ENCODE results near the gene ZAP70.

ZAP70 gene

DNA sequence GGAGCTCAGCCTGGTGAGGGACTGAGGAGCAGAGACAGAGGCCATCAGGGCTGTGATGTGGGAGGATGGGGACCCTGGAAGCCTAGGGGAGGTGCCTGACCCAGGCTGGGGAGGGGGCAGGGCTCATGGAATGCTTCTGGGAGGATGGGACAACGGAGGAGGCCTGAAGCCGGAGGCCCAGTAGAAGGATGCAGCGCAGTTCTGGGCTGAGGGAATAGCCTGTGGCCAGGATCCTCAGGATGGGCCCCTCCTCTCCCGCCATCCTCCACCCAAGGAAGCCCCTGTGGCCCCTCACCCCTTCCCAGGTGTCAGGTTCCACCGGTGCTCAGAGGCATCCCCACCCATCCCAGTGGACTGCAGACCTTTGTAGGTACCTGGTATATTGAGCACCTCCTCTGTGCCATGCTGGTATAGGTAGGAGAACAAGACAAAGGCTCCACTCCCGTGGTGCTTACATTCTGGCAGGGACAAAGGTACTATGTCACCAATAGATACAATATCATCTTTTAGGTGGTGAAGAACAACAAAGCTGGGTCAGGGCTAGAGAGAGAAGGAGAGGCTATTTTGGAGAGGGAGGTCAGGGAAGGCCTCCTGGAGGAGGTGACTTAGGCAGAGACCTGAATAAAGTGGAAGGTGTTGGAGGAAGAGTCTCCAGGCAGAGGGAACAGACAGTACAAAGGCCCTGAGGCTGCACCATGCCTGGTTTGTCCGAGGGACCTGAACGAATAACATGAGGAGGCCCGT, 2.7 kb downstream of the ZAP70 start:
- H3K4me3 ChIP-seq (ENCODE audit: low read depth, low read length) = no peak overlapping the region

DNA sequence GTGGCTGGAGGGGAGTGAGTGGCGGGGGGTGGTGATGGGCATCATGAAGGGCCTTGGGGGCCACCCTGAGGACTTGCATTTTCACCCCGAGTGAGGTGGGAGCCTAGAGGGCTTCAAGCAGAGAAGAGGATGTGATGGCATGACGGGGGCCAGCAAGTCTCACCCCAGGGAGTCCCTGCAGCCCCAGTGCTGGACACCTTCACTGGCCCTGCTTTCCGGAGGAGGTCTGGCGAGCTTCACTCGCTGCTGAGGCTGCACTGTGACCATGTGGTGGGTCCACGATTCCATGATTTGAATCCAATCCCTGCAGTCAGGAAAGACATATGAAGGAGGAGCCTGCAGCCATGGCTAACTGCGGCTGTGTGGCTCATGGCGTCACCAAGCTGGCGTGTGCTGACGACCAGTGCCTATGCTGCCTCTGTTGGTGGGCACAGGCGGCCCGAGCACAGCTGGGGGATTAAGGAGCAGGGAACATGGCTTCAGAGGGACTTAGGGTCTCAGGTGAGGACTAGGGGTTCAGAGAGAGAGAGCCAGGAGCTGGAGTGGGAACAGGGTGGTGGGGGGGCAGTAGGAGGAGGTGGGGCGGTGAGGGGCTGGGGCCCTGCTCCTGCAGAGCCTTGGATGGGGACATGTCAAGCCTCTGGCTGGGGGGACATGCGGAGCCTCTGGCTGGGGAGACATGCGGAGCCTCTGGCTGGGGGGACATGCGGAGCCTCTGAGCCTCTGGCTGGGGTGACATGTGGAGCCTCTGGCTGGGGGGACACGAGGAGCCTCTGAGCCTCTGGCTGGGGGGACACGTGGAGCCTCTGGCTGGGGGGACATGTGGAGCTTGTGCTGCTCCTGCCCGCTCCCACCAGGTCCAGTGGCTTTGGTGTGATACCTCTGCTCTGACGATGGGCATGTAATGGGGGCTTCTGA, 3.6 kb downstream of the ZAP70 start:
- H3K4me3 ChIP-seq (ENCODE audit: low read depth, low read length) = no peak overlapping the region

DNA sequence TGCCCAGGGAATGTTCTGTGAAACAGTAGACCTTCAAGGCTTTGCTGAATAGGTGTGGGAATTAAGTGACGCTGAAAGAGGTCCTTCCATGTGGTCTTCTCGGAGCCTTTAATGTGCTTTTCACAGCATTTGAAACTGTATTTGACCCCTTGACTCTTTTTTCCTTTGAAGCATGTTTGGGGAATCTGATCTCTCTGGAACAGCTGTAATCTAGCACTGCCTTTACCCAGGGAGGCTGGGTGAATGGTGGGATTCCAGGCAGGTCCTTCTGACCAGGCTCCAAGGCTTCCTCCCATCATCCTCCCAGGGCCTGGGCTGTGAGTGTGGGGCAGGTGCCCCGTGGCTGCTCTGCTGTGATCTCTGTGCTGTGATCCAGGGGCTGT, 4.2 kb downstream of the ZAP70 start:
- no peak overlapping the region for H3K4me3 ChIP-seq (ENCODE audit: low read depth, low read length)

DNA sequence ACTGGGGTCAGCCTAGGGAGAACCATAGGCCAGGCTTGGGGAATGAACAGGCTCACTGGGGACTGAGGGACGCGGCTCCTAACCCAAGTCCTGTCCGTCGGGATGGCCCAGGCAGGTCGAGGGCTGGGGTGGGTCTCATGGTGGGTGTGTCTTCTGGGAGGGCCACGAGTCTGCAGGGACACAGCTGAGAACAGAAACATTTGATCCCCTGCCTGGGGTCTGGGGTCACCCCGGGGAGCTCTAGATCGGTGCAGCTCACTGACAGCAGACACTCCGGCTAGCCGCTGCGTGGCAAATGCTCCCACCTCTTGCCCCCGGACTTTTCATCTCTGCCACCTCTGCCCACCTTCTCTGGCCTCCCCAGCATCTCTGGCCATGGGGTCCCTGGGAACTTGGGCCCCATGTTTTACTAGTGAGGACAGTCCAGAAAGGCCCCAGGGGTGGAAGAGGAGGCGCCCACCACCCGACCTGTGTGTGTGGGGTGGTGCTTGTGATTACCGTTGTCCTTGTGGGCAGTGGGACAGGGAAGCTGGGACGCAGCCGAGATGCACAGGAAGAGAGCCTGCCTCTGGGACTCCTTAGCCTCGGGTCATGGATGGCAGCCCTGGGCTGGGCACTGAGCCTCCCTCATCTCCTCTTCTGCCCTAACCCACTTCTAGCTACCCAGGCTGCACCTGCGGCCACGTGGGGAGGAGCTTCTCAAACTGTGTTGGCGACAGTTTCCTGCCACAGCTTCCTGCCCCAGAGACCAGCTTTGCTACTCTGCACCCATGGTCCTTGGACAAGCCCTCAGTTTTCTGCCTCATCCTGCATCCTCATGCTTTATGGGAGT, 4.9 kb downstream of the ZAP70 start:
- no peak overlapping the region for H3K4me3 ChIP-seq (ENCODE audit: low read depth, low read length)

DNA sequence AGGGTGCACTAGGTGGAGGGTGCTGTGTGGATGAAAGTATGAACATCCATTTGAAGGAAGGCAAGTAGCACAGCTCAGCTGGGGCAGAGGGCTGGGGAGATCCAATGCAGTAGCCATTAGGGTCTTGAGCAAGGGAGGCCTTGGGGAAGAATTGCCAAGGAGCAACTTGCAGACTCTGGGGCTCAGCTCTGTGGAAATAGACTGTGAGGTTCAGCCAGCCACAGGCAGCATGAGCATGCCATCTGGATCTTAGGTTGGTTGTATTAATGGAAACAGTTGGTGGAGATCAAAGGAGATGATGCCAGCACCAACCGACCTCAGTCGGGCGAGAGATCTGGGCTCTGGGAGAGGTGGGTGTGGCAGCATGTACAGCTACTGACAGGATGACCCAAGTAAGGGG, 5.6 kb downstream of the ZAP70 start:
- H3K4me3 ChIP-seq (ENCODE audit: low read depth, low read length) = no peak overlapping the region

DNA sequence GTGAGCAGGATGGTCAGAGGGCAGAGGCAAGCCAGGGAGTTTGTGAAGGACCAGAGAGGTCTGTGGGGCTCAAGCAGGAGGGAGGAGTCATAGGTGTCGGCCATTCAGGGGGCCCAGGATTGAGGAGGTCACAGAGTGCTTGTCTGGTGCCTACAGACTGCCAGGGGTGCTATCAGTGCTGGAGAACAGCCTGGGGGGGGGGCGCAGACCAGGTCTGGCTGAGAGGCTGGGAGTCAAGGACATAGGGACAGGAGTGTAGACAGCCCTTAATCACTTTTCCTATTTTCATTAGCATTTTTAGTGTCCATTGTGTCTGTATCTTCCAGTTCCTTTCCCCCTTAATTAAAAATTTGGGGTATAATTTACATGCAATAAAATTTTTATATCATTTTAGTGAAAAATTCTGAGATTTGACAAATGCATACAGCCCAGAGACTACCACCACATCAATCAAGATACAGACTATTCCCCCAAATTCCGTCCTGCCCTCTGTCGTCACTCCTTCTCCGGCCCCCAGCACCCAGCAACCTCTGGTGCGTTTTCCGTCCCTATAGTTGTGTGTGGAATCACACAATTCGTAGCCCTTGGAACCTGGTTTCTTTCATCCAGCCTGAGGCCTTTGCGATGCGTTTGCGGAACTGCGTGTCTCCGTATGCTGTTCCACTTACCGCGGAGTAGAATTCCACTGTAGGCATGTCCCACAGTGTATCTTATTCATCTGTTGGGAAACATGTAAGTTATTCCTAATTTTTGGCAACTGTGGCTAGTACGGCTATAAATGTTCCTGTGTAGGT, 6.2 kb downstream of the ZAP70 start:
- no peak overlapping the region for H3K4me3 ChIP-seq (ENCODE audit: low read depth, low read length)

DNA sequence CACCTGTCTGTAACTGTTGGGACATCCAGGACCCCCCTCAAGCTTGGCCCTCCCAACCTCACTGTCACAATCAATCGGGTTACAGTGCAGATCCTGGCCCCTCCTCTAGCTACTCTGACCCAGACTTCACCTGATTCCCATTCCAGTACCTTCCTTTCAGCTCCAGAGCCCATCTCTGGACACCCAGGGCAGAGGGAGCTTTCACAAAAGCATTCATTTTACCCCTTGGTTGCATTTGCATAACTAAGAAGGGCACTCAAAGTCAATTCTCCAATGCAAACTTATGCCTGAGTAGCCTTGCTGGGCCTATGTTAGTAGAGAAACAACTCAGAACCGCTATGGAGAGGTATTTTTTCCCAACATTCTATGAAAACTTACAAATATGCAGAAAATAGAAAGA, 7.4 kb downstream of the ZAP70 start:
- no peak overlapping the region for H3K4me3 ChIP-seq (ENCODE audit: low read depth, low read length)

DNA sequence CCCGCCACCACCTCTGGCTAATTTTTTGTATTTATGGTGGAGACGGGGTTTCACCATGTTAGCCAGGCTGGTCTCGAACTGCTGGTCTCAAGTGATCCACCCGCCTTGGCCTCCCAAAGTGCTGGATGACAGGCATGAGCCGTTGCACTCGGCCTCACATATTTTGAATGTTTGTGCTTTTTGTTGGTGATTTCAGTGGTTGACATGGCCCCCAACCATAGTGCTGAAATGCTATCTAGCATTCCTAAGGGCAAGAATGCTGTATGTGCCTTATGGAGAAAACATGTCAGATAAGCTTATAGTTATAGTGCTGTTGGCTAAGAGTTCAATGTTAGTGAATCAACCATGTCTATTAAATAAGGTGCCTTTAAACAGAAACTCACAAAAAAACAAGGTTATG, 8.9 kb downstream of the ZAP70 start:
- no peak overlapping the region for H3K4me3 ChIP-seq (ENCODE audit: low read depth, low read length)

DNA sequence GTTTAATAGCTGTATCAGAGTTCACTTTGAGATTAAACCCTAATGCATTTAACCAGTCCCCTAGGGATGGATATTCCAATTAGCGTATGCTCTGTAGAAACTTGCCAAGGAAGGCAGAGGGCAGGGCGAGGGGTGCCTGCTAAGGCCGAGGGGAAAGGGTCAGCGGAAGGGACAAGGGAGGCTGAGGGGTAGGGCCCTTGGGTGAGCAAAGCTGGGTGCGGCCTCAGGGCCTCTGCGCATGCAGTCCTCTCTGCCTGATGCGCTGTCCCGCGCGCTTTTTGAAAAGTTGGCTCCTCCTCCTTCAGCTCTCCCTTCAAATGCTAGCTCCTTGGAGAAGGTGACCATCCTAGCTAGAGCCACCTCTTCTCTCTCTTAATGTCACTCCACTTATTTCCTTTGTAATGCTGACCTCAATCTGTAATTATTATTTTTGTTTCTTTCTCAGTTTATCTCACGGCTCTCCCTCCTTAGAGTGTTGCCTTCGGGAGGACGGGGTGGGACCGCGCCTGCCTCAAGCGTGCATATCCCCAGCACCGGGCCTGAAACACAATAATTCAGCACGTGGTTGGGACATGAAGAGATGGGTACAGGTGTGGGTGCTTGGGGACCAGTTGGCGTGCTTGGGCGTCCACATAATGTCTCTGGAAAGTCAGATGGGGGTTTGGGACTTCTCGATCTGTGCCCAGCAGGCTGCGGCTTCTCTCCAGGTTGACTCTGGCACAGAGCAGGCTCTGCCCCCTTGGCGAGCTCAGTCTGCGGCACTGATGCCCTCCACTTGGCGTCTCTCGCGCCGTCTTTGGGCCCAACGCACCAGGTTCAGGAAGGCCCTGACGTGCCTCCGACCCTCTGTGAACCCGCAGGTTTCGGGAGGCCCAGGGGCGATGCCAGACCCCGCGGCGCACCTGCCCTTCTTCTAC, 10.0 kb downstream of the ZAP70 start:
- H3K4me3 ChIP-seq (ENCODE audit: low read depth, low read length) = no peak overlapping the region

DNA sequence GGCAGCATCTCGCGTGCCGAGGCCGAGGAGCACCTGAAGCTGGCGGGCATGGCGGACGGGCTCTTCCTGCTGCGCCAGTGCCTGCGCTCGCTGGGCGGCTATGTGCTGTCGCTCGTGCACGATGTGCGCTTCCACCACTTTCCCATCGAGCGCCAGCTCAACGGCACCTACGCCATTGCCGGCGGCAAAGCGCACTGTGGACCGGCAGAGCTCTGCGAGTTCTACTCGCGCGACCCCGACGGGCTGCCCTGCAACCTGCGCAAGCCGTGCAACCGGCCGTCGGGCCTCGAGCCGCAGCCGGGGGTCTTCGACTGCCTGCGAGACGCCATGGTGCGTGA, 10.7 kb downstream of the ZAP70 start:
- H3K4me3 ChIP-seq (ENCODE audit: low read depth, low read length) = no peak overlapping the region

DNA sequence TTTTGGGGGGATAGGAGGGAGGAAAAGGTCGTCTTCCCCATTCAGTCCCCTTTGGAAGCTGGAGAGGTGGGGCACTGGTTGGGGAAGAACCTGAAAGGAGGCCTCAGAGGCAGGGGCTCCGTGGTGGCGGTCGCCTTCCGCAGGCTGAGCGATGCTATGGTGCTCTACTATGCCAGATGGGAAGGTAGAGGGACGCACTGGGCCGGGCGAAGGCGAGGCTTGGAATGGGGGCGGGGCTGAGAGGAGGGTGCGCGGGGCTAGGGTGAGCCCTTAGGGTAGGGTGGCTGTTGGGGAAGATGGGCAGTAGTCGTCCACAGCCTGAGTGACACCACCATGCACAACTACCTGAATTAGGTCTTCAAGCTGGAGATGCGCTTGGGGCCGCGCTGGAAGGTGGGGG, 11.1 kb downstream of the ZAP70 start:
- H3K4me3 ChIP-seq (ENCODE audit: low read depth, low read length) = no peak overlapping the region

DNA sequence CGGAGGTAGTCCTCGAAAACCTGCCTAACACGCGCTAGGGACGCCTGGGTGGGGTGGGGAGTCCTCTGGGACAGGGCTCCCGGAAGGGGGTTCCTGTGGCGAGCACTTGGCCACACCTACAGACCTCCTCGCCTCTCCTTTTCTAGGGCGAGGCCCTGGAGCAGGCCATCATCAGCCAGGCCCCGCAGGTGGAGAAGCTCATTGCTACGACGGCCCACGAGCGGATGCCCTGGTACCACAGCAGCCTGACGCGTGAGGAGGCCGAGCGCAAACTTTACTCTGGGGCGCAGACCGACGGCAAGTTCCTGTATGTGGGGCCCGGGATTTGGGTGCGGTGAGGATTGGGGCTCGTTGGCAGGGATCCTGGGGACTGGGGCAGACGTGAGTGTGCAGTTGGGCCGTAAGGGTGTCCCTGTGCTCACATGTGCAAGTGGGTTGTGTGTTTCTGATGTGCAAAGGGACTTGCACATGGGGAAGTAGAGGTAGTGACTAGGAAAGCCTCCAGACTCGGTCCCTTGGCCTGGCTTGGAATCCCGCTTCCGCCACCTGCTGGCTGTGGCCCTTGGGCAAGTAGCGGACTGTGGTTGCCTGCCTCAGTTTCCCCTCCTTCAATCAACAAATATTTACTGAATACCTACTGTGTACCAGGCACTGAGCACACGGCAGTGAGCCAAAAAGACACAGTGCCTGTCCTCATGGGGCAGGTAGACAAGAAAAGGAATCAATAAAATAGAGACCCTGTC, 11.7 kb downstream of the ZAP70 start:
- H3K4me3 ChIP-seq (ENCODE audit: low read depth, low read length) = no peak overlapping the region

DNA sequence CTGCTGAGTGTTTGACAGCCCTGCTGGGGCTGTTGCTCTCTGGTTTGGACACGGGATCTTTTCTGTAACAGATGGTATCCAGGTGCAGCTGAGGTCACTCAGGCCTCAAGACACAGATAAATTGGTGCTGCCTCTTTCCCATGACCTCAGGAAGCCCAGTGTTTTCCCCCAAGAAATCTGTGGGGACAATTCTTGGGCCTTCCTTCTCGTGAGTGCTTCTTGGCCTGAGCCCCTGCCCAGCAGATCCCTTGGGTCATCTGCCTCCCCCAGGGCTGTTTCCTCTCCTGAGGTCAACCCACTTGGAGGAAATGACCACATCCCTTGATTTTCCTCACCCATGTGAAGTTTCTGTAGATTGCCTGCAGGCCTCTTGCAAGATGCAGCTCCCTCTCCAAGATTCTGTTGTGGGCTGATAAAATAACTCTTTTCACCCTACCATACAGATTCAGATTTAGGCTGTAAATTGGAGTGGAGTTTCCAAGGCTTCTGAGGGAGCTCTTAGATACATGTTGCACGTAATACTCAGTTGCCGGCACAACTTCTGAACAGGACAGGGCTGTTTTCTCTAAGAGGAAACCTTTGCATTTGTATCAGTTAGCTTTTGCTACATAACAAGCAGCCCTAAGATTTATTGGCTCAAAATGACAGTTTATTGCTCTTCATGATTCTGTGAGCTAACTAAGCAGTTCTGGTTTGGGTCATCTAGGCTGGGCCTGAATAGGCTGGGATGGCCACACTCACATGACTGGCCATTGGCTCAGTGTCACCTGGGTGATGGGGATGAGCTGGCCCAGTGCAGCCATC, 13.1 kb downstream of the ZAP70 start:
- H3K4me3 ChIP-seq (ENCODE audit: low read depth, low read length) = no peak overlapping the region

DNA sequence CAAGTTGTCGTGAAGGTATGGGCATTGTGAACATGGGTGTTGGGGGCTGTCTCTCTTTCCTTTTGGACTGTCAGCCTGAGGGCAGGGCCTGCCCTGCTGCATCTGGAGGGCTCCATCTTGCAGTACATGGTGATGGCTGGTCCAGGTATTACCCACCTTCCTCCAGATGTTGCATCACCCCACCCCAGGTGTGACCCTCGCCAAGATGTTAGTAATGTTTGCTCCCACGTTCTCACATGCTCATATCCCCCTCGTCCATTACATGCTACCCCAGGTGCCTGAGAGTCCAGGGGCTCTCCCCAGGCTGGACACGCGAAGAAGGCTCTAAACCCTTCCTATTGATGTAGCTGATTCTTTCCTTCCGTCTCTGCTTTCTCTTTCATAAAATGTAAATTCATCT, 13.9 kb downstream of the ZAP70 start:
- no peak overlapping the region for H3K4me3 ChIP-seq (ENCODE audit: low read depth, low read length)

DNA sequence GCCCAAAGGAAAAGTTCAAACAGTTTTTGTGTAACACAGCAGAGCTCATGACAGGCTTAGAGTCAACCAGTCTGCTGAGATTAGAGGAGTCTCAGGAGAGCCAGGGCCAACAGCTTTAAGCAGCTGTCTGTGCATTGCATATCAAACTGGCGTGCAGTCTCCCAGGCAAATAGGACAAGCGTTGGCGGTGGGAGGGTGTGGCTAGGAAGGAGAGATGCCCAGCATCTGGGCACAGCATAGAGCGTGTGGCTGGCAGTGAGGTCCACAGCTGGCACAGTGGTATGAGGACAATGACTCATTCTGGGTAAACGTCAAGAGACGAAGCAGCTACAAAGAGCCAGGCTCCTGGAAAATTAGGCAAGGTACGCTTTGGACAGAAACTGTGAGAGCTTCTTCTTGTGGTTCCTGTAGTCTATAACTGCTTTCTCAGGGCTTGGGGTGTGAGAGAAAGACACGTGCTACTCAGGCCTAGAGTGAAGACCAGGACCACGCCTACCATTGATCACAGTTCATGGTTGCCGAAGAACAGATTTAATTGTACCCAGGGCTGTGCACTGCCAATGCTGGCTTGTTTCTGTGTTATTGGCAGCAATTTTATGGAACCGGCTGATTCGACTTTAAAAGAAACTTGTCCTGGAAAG, 14.8 kb downstream of the ZAP70 start:
- H3K4me3 ChIP-seq (ENCODE audit: low read depth, low read length) = no peak overlapping the region

DNA sequence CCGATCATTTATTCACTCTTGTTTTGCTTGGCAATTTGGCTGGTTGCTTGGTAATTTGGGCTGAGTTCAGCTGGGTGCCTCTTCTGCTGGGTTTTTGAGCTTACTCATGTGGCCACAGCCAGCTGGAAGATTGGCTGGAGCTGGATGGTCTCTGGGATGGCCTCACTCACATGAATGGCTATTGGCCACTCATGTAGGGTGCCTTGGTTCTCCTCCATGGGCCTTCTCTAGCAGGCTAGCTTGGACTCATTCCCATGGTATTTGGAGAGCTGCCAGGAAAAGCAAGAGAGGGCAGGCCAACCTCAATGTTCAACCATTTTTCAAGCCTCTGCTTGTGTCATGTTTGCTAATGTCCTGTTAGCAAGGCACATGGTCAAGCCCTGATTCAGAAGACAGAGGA, 16.9 kb downstream of the ZAP70 start:
- H3K4me3 ChIP-seq (ENCODE audit: low read depth, low read length) = no peak overlapping the region

DNA sequence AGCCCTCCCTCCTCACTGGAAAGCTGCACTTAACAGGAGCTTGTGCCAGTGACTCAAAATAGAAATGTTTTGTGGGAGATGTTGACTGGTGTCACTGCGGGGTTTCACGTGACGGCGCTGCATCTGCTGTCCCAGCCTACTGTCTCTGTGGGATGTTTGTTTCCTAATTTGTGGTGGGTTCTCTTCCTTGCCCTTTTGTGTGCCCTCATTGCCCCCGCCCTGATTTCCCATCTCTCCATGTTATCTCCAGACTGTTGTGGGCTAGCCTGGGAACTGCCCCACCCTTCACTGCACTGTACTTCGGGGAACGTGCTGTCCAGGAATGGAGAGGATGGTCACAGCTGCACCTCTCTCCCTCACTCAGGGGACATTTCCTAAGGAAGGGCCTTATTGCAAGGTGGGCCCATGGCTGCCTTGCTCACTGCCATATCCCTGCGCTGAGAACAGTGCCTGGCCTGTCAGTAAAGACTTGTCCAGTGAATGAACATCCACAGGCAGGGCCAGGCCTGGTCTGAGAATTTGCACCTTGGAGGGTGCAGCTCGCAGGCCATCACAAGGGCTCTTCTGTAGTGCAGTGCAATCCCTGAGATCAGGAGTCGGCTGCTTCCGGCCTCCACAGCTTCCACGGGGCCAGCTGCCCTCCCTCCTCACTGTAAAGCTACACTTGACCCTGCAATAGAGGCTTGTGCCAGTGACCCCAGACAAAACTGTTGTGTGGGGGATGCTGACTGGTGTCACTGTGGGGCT, 18.1 kb downstream of the ZAP70 start:
- no peak overlapping the region for H3K4me3 ChIP-seq (ENCODE audit: low read depth, low read length)

Data from iPS-11a (cell line).